GM12878 (cell line): Measurements from ENCODE around the gene IRGQ.
"Not testable (repeated sequence)": the region's sequence is repeated elsewhere in the genome, so short reads cannot be mapped to it uniquely, and the experiment has no call there.

Experiments used
- CEBPZ ChIP-seq: fragments of 150-350 bp; IDR thresholded peaks from 2 replicates; pipeline ENCODE4 v1.6.1; 2016; ENCODE audit warnings: low read depth, low read length
- CHD2 ChIP-seq: IDR thresholded peaks from 2 replicates; pipeline ENCODE4 v1.6.1; 2011; ENCODE audit warnings: low read depth, low read length, improper control_type of control experiment, borderline replicate concordance
- CTCF ChIP-seq, 3 experiments: IDR thresholded peaks in 2 of 3; conservative IDR thresholded peaks in 1 of 3; 2 replicates each; pipeline ENCODE4 v1.5.1; 2011; ENCODE audit warnings: low read depth in 3 of 3, low read length in 3 of 3, mild to moderate bottlenecking in 3 of 3, control low read depth in 2 of 3, moderate library complexity in 2 of 3, inconsistent platforms in 1 of 3, mixed read lengths in 1 of 3; ENCODE audit not compliant: control insufficient read depth in 2 of 3, insufficient read depth in 1 of 3; ENCODE audit errors: extremely low read depth in 1 of 3
- EZH2 ChIP-seq: IDR thresholded peaks from 2 replicates; pipeline ENCODE4 v1.6.1; 2012; ENCODE audit warnings: low read depth, mild to moderate bottlenecking, control low read depth, inconsistent platforms, low read length, borderline replicate concordance; ENCODE audit not compliant: control insufficient read depth
- NBN ChIP-seq: fragments of 450-650 bp; IDR thresholded peaks from 2 replicates; pipeline ENCODE4 v1.6.1; 2016
- POLR2A ChIP-seq: IDR thresholded peaks from 2 replicates; pipeline ENCODE4 v1.6.1; 2011; ENCODE audit warnings: low read depth, mild to moderate bottlenecking, low read length
- RAD21 ChIP-seq: IDR thresholded peaks from 2 replicates; pipeline ENCODE4 v1.6.1; 2011; ENCODE audit warnings: mild to moderate bottlenecking, low read depth, low read length, moderate library complexity; ENCODE audit not compliant: insufficient read depth
- USF1 ChIP-seq: IDR thresholded peaks from 2 replicates; pipeline ENCODE4 v1.6.1; 2011; ENCODE audit warnings: borderline replicate concordance, low read depth, mild to moderate bottlenecking, moderate library complexity, mixed read lengths, low read length; ENCODE audit not compliant: insufficient read depth; ENCODE audit errors: extremely low read length

- TF ChIP-seq EZH2; USF1; CTCF (IDR thresholded peaks at IDR 0.05 in 2 of 3, conservative IDR thresholded peaks at IDR 0.05 in 1 of 3; ENCODE audit: control insufficient read depth in 2 of 3, extremely low read depth in 1 of 3, insufficient read depth in 1 of 3, low read depth in 3 of 3, low read length in 3 of 3); RAD21; POLR2A; CHD2; CEBPZ; NBN: not testable (repeated sequence)
Observed at GRCh38 chr19:43600326-43600725, 4.4 kb upstream of the IRGQ start.
